ENCODE measurements around the gene S100A2. TPM values are rescaled to one million over a fixed set of nuclear protein-coding genes. Genes with fewer than 3 reads are reported as not detected.

S100A2 gene
- total RNA-seq, 6 experiments from 2014 or later: 7.4 to 12.5 (median 10.4) TPM

DNA sequence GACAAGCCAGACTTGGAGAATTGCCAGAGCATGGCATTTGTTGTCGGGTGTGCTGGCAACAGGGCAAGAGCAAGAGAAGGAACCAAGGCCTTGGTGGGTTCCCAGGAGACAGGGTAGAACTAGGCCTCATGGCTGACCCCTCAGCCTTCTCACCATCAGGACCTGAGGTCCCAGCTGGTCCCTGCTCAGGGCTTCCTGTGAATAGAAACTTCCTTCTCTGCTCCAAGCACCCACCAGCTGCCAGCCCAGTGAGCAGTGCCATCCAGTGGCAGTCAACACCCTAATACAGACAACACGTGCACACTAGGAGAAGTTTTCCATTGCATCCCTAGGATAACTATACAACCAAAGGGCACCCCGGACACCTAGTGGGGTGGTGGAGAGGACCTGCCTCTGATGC is 52.6 kb downstream of the S100A2 start:
- Mint-ChIP-seq H3K27ac (no peak overlapping the region), H3K27me3 (ENCODE audit: insufficient read depth) (peaks cover 5% of the 10 kb centered on the region), H3K9me3 (no peaks in the 10 kb centered on the region), H3K4me3 (no peak overlapping the region), H3K4me1 (ENCODE audit: low read depth) (peaks cover 43% of the 10 kb centered on the region), H3K36me3 (ENCODE audit: low read depth) (no peaks in the 10 kb centered on the region)
- TF ChIP-seq, protein P1, sequence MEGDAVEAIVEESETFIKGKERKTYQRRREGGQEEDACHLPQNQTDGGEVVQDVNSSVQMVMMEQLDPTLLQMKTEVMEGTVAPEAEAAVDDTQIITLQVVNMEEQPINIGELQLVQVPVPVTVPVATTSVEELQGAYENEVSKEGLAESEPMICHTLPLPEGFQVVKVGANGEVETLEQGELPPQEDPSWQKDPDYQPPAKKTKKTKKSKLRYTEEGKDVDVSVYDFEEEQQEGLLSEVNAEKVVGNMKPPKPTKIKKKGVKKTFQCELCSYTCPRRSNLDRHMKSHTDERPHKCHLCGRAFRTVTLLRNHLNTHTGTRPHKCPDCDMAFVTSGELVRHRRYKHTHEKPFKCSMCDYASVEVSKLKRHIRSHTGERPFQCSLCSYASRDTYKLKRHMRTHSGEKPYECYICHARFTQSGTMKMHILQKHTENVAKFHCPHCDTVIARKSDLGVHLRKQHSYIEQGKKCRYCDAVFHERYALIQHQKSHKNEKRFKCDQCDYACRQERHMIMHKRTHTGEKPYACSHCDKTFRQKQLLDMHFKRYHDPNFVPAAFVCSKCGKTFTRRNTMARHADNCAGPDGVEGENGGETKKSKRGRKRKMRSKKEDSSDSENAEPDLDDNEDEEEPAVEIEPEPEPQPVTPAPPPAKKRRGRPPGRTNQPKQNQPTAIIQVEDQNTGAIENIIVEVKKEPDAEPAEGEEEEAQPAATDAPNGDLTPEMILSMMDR (IDR thresholded peaks at IDR 0.05): peak; percentile 39
- DNase-seq: no peak

Other genes with a start within 250 kb of the S100A2 start
- gene PGLYRP4, start 217.0 kb downstream of the S100A2 start, total RNA-seq (2021; fragmentation: NEBNext Ultra II Directional; extraction: Animal tissue kit (Norgen Biotek cat#: 25700)): not detected
- not detected for gene S100A9, start 208.0 kb downstream of the S100A2 start, total RNA-seq (2021; fragmentation: NEBNext Ultra II Directional; extraction: Animal tissue kit (Norgen Biotek cat#: 25700))
- gene S100A12, start 190.2 kb downstream of the S100A2 start, total RNA-seq (2021; fragmentation: NEBNext Ultra II Directional; extraction: Animal tissue kit (Norgen Biotek cat#: 25700)): not detected
- not detected for gene S100A8, start 174.8 kb downstream of the S100A2 start, total RNA-seq (2021; fragmentation: NEBNext Ultra II Directional; extraction: Animal tissue kit (Norgen Biotek cat#: 25700))
- not detected for gene S100A7A, start 149.3 kb downstream of the S100A2 start, total RNA-seq (2021; fragmentation: NEBNext Ultra II Directional; extraction: Animal tissue kit (Norgen Biotek cat#: 25700))
- gene S100A7, start 105.2 kb downstream of the S100A2 start, total RNA-seq (2021; fragmentation: NEBNext Ultra II Directional; extraction: Animal tissue kit (Norgen Biotek cat#: 25700)): not detected
- gene S100A6, start 29.9 kb downstream of the S100A2 start, total RNA-seq (2021; fragmentation: NEBNext Ultra II Directional; extraction: Animal tissue kit (Norgen Biotek cat#: 25700)): 1,000 to 10,000 TPM; 1,971 to 2,311 (median 2,129) TPM
- 1 to 10 TPM in 1 of 6 experiments, under 1 TPM in 5; 0.40 to 1.2 (median 0.71) TPM for gene S100A5, start 24.9 kb downstream of the S100A2 start, total RNA-seq (2021; fragmentation: NEBNext Ultra II Directional; extraction: Animal tissue kit (Norgen Biotek cat#: 25700))
- 100 to 1,000 TPM; 394 to 846 (median 814) TPM for gene S100A4, start 20.0 kb downstream of the S100A2 start, total RNA-seq (2021; fragmentation: NEBNext Ultra II Directional; extraction: Animal tissue kit (Norgen Biotek cat#: 25700))
- gene S100A3, start 16.6 kb downstream of the S100A2 start, total RNA-seq (2021; fragmentation: NEBNext Ultra II Directional; extraction: Animal tissue kit (Norgen Biotek cat#: 25700)): 1 to 10 TPM; 3.4 to 5.6 (median 5.1) TPM
- gene S100A16, start 47.3 kb upstream of the S100A2 start, total RNA-seq (2021; fragmentation: NEBNext Ultra II Directional; extraction: Animal tissue kit (Norgen Biotek cat#: 25700)): 100 to 1,000 TPM; 235 to 351 (median 258) TPM
- under 1 TPM in 1 of 6 experiments, not detected in 5; 0.54 TPM for gene S100A14, start 50.5 kb upstream of the S100A2 start, total RNA-seq (2021; fragmentation: NEBNext Ultra II Directional; extraction: Animal tissue kit (Norgen Biotek cat#: 25700))
- 100 to 1,000 TPM; 162 to 225 (median 208) TPM for gene S100A13, start 61.7 kb upstream of the S100A2 start, total RNA-seq (2021; fragmentation: NEBNext Ultra II Directional; extraction: Animal tissue kit (Norgen Biotek cat#: 25700))
- under 1 TPM in 3 of 6 experiments, not detected in 3; 0.59 to 0.96 (median 0.82) TPM for gene S100A1, start 62.6 kb upstream of the S100A2 start, total RNA-seq (2021; fragmentation: NEBNext Ultra II Directional; extraction: Animal tissue kit (Norgen Biotek cat#: 25700))
- 10 to 100 TPM; 48.1 to 57.9 (median 53.9) TPM for gene CHTOP, start 68.2 kb upstream of the S100A2 start, total RNA-seq (2021; fragmentation: NEBNext Ultra II Directional; extraction: Animal tissue kit (Norgen Biotek cat#: 25700))
- gene SNAPIN, start 92.9 kb upstream of the S100A2 start, total RNA-seq (2021; fragmentation: NEBNext Ultra II Directional; extraction: Animal tissue kit (Norgen Biotek cat#: 25700)): 10 to 100 TPM; 40.7 to 46.7 (median 42.4) TPM
- 100 to 1,000 TPM; 127 to 169 (median 156) TPM for gene ILF2, start 105.1 kb upstream of the S100A2 start, total RNA-seq (2021; fragmentation: NEBNext Ultra II Directional; extraction: Animal tissue kit (Norgen Biotek cat#: 25700))
- gene NPR1, start 112.8 kb upstream of the S100A2 start, total RNA-seq (2021; fragmentation: NEBNext Ultra II Directional; extraction: Animal tissue kit (Norgen Biotek cat#: 25700)): under 1 TPM in 1 of 6 experiments, not detected in 5; 0.05 TPM
- gene INTS3, start 162.2 kb upstream of the S100A2 start, total RNA-seq (2021; fragmentation: NEBNext Ultra II Directional; extraction: Animal tissue kit (Norgen Biotek cat#: 25700)): 10 to 100 TPM; 33.6 to 43.8 (median 36.4) TPM
- 1 to 10 TPM; 5.0 to 7.0 (median 6.1) TPM for gene SLC27A3, start 209.6 kb upstream of the S100A2 start, total RNA-seq (2021; fragmentation: NEBNext Ultra II Directional; extraction: Animal tissue kit (Norgen Biotek cat#: 25700))

Data from HFFc6 (cell line).